GM12878 (cell line): ENCODE measurements around the gene VARS1.

ENCODE experiments used
- CHD4 ChIP-seq: fragments of 200-600 bp; sonication (generic); IDR thresholded peaks from 2 replicates; pipeline ENCODE4 v1.6.1; 2016; ENCODE audit warnings: mild to moderate bottlenecking
- CTCF ChIP-seq, 3 experiments: IDR thresholded peaks in 2 of 3; conservative IDR thresholded peaks in 1 of 3; 2 replicates each; pipeline ENCODE4 v1.5.1; 2011; ENCODE audit warnings: low read depth in 3 of 3, low read length in 3 of 3, mild to moderate bottlenecking in 3 of 3, control low read depth in 2 of 3, moderate library complexity in 2 of 3, inconsistent platforms in 1 of 3, mixed read lengths in 1 of 3; ENCODE audit not compliant: control insufficient read depth in 2 of 3, insufficient read depth in 1 of 3; ENCODE audit errors: extremely low read depth in 1 of 3
- EZH2 ChIP-seq: IDR thresholded peaks from 2 replicates; pipeline ENCODE4 v1.6.1; 2012; ENCODE audit warnings: low read depth, mild to moderate bottlenecking, control low read depth, inconsistent platforms, low read length, borderline replicate concordance; ENCODE audit not compliant: control insufficient read depth
- FOS ChIP-seq: IDR thresholded peaks from 3 replicates; pipeline ENCODE4 v1.6.1; 2011; ENCODE audit warnings: borderline replicate concordance; ENCODE audit not compliant: insufficient read length; ENCODE audit errors: extremely low read depth
- KDM1A ChIP-seq: fragments of 200-600 bp; sonication (generic); IDR thresholded peaks from 2 replicates; pipeline ENCODE4 v1.6.1; 2016; ENCODE audit warnings: borderline replicate concordance
- MAX ChIP-seq: IDR thresholded peaks from 2 replicates; pipeline ENCODE4 v1.6.1; 2012; ENCODE audit warnings: low read depth, low read length, improper control_type of control experiment
- MXI1 ChIP-seq: fragments of 150-350 bp; IDR thresholded peaks from 2 replicates; pipeline ENCODE4 v1.6.1; 2011; ENCODE audit warnings: low read depth, mild to moderate bottlenecking, inconsistent platforms, low read length, improper control_type of control experiment
- NFYB ChIP-seq: IDR thresholded peaks from 2 replicates; pipeline ENCODE4 v1.6.1; 2011; ENCODE audit warnings: low read depth, mild to moderate bottlenecking, low read length, improper control_type of control experiment, moderate library complexity; ENCODE audit not compliant: insufficient read depth
- NR2C2 ChIP-seq: IDR thresholded peaks from 2 replicates; pipeline ENCODE4 v1.6.1; 2011; ENCODE audit warnings: borderline replicate concordance, low read depth; ENCODE audit not compliant: control insufficient read depth, insufficient read length
- POLR2A ChIP-seq: IDR thresholded peaks from 2 replicates; pipeline ENCODE4 v1.6.1; 2011; ENCODE audit warnings: low read depth, mild to moderate bottlenecking, low read length
- SREBF2 ChIP-seq: IDR thresholded peaks from 2 replicates; pipeline ENCODE4 v1.6.1; 2012; ENCODE audit warnings: mild to moderate bottlenecking, low read length
- SUZ12 ChIP-seq: fragments of 200-600 bp; sonication (generic); IDR thresholded peaks from one replicate; pipeline ENCODE4 v1.6.1; 2018; ENCODE audit warnings: antibody characterized with exemption, mild to moderate bottlenecking; ENCODE audit not compliant: unreplicated experiment
- USF2 ChIP-seq: IDR thresholded peaks from 2 replicates; pipeline ENCODE4 v1.6.1; 2011; ENCODE audit warnings: low read depth, low read length, improper control_type of control experiment, borderline replicate concordance
- ZNF274 ChIP-seq: IDR thresholded peaks from one replicate; pipeline ENCODE4 v1.8.0; 2011; ENCODE audit not compliant: insufficient read length, insufficient read depth

- no peak for TF ChIP-seq CTCF (IDR thresholded peaks at IDR 0.05 in 2 of 3, conservative IDR thresholded peaks at IDR 0.05 in 1 of 3; ENCODE audit: control insufficient read depth in 2 of 3, extremely low read depth in 1 of 3, insufficient read depth in 1 of 3, low read depth in 3 of 3, low read length in 3 of 3)
- TF ChIP-seq POLR2A, result no peak; the same call in 1 of the 2 replicates
- no peak for TF ChIP-seq KDM1A
- no peak for TF ChIP-seq SREBF2
- TF ChIP-seq MXI1, result no peak
- TF ChIP-seq CHD4, result no peak
- TF ChIP-seq SUZ12, result no peak
- no peak for TF ChIP-seq EZH2
- TF ChIP-seq MAX, result no peak
- TF ChIP-seq ZNF274, result no peak
- TF ChIP-seq NFYB, result no peak
- TF ChIP-seq NR2C2, result no peak
- TF ChIP-seq USF2, result no peak
- TF ChIP-seq FOS, result no peak
These were observed 46.5 kb upstream of the VARS1 start for GRCh38 chr6:31842053-31842452.
